ENCODE measurements around the gene SCN8A.

Gene SCN8A

GRCh38 chr12:51837286-51837685 is 246.3 kb downstream of the SCN8A start:
- DNase-seq, result no peak

- no peak for DNase-seq
These were observed 247.0 kb downstream of the SCN8A start for GRCh38 chr12:51838036-51838435.

- no peak for DNase-seq
These were observed 247.7 kb downstream of the SCN8A start for GRCh38 chr12:51838762-51839161.

- DNase-seq, result no peak
These were observed 248.4 kb downstream of the SCN8A start for GRCh38 chr12:51839310-51839947.

GRCh38 chr12:51840966-51841365 is 249.9 kb downstream of the SCN8A start:
- DNase-seq, result no peak

GRCh38 chr12:51841727-51842126 is 250.7 kb downstream of the SCN8A start:
- no peak for DNase-seq

- no peak for DNase-seq
These were observed 253.8 kb downstream of the SCN8A start for GRCh38 chr12:51844854-51845253.

GRCh38 chr12:51845482-51845881 is 254.4 kb downstream of the SCN8A start:
- DNase-seq, result no peak

GRCh38 chr12:51846271-51846691 is 255.2 kb downstream of the SCN8A start:
- DNase-seq, result no peak

- no peak for DNase-seq
These were observed 256.0 kb downstream of the SCN8A start for GRCh38 chr12:51846911-51847642.

- no peak for DNase-seq
These were observed 256.8 kb downstream of the SCN8A start for GRCh38 chr12:51847643-51848325.

- DNase-seq, result no peak
These were observed 257.3 kb downstream of the SCN8A start, which contains the start of gene FIGNL2 for GRCh38 chr12:51848326-51848727. FIGNL2 (minus strand) TSS chr12:51848718; CDS start chr12:51822413, 26,305 bp downstream.

GRCh38 chr12:51848841-51849735 is 258.1 kb downstream of the SCN8A start:
- no peak for DNase-seq

GRCh38 chr12:51850081-51850964 is 259.3 kb downstream of the SCN8A start:
- no peak for DNase-seq

- no peak for DNase-seq
These were observed 259.9 kb downstream of the SCN8A start for GRCh38 chr12:51850965-51851299.

GRCh38 chr12:51851413-51852124 is 260.5 kb downstream of the SCN8A start:
- no peak for DNase-seq

GRCh38 chr12:51852404-51853137 is 261.5 kb downstream of the SCN8A start:
- DNase-seq, result no peak

GRCh38 chr12:51855586-51856428 is 264.8 kb downstream of the SCN8A start:
- no peak for DNase-seq

GRCh38 chr12:51860986-51861385 is 270.0 kb downstream of the SCN8A start:
- no peak for DNase-seq

Data from effector CD4-positive, alpha-beta T cell (primary cell).